Measurements from ENCODE around the gene ZIC3.

Gene ZIC3

DNA sequence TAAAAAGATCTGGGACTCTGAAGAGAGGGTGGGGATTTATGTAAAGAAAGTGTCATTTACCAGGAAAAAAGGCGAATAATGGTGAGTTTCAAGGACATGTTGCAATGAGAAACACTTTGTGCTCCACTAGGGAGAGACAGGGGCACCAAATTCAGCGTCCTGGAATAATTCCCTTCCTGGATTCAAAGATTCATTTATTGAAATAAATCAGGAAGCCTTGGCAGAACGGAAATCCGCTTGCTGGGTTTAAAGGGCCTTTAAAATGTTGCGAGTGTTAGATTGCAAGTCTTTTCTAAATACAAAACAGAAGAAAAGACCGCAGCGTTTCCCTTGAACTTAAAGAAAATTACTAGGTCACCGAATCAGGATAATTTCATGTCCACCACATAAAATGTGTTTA lies 3.8 kb upstream of the ZIC3 start:
- no peaks in the 10 kb centered on the region for H3K27me3 ChIP-seq (ENCODE audit: low read depth, low read length)
- TF ChIP-seq EZH2phosphoT487 (IDR thresholded peaks at IDR 0.05; ENCODE audit: low read depth) = no peak
- TF ChIP-seq, protein P1, sequence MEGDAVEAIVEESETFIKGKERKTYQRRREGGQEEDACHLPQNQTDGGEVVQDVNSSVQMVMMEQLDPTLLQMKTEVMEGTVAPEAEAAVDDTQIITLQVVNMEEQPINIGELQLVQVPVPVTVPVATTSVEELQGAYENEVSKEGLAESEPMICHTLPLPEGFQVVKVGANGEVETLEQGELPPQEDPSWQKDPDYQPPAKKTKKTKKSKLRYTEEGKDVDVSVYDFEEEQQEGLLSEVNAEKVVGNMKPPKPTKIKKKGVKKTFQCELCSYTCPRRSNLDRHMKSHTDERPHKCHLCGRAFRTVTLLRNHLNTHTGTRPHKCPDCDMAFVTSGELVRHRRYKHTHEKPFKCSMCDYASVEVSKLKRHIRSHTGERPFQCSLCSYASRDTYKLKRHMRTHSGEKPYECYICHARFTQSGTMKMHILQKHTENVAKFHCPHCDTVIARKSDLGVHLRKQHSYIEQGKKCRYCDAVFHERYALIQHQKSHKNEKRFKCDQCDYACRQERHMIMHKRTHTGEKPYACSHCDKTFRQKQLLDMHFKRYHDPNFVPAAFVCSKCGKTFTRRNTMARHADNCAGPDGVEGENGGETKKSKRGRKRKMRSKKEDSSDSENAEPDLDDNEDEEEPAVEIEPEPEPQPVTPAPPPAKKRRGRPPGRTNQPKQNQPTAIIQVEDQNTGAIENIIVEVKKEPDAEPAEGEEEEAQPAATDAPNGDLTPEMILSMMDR (IDR thresholded peaks at IDR 0.05; ENCODE audit: low read depth, low read length) = no peak
- no peaks in the 10 kb centered on the region for H4K20me1 ChIP-seq (ENCODE audit: insufficient read depth, low read length)
- H3K4me2 ChIP-seq (ENCODE audit: low read length) = no peak overlapping the region
- no peak overlapping the region for H3K4me3 ChIP-seq (ENCODE audit: low read length)
- no peak overlapping the region for H2AFZ ChIP-seq (ENCODE audit: low read depth, low read length)
- no peak overlapping the region for H3K27ac ChIP-seq (ENCODE audit: low read length)
- H3K4me1 ChIP-seq (ENCODE audit: low read length) = no peaks in the 10 kb centered on the region
- H3K9me3 ChIP-seq (ENCODE audit: insufficient read depth, low read length) = no peaks in the 10 kb centered on the region
- no peak overlapping the region for H3K9ac ChIP-seq (ENCODE audit: low read length)
- no peaks in the 10 kb centered on the region for H3K36me3 ChIP-seq (replicated peaks; ENCODE audit: low read depth, low read length)
- H3K79me2 ChIP-seq (ENCODE audit: low read length) = no peaks in the 10 kb centered on the region

DNA sequence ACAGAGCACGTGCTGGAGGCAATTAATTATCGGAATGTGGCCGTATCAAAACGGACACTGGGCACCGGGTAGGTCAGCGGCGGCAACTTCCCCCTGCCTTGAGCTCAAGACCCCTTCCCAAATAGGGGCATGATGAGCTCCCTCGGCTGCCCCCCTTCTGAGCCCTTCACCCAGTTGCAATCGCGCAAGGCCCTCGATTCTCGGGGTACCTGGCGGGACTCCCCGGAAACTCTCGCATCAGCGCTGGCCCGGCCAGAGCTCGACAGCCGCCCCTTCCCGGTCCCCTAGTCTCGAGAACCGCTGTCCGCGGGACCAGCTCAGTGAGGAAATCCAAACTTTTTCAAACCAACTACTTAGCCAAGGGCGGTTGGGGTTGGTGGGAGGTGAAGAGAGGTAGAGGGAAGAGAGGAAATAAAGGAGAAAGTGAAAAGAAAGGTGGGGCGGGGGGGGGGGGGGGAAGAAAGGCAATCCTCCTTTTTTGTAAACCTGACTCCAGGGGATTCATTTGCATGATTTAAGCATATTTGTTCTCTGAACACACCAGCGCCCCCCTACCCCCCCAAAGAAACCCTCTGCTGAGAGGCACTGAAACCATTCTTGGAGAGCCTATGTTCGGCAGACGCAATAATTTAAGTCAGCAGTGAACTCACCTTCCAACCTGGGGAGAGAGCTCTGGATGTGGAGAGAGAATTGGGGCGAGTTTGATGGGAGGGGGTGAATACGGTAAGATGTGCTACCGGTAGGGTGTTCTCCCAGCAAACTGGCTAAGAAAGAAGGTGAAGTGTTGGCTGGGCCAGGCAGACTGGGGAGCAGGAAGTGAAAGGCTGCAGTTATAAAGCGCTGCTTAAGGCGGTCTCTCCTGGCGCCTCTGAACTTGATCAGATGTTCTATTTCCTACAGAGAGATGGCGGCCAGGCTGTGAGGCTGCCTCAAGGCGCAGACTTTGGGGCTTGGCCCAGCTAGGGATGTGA lies 2.0 kb upstream of the ZIC3 start:
- Histone ChIP-seq H3K4me1 (ENCODE audit: low read length) (no peaks in the 10 kb centered on the region), H3K79me2 (ENCODE audit: low read length) (no peaks in the 10 kb centered on the region), H3K36me3 (replicated peaks; ENCODE audit: low read depth, low read length) (no peaks in the 10 kb centered on the region), H3K9ac (ENCODE audit: low read length) (no peak overlapping the region), H3K27me3 (ENCODE audit: low read depth, low read length) (no peaks in the 10 kb centered on the region), H3K4me3 (ENCODE audit: low read length) (no peak overlapping the region), H4K20me1 (ENCODE audit: insufficient read depth, low read length) (no peaks in the 10 kb centered on the region), H2AFZ (ENCODE audit: low read depth, low read length) (no peak overlapping the region), H3K27ac (ENCODE audit: low read length) (no peak overlapping the region), H3K4me2 (ENCODE audit: low read length) (no peak overlapping the region), H3K9me3 (ENCODE audit: insufficient read depth, low read length) (no peaks in the 10 kb centered on the region)
- TF ChIP-seq, protein P1 (IDR thresholded peaks at IDR 0.05; ENCODE audit: low read depth, low read length) = no peak
- TF ChIP-seq EZH2phosphoT487 (IDR thresholded peaks at IDR 0.05; ENCODE audit: low read depth) = no peak

DNA sequence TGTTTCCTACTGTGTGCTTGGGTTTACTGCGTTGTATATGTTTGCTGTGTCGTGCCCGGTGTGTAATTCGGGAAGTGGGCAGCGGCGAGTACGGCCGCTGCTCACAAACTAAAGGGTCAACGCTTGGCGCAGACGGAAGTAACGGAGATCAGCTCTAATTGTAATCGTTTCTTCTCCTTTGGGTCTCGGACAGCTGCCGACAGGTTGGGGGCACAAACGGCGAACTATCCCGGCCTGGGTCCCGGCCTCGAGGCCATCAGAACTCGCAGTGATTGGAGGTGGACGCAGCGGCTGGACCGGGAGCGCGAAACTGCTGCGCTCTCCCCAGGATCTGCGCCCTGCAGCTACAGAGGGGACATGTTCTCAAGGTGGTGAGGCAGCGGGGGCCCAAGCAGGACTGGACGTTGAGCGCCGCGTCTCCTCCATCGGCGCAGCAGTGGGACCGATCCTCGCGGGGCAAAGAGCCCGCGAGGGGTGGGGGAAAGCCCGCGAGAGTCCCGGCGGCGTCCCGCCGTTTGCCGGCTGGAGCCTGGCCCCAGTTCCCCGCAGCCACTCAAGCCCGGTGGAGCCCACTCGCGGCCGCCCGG lies 516 bp upstream of the ZIC3 start:
- H3K4me3 ChIP-seq (ENCODE audit: low read length) = no peak overlapping the region
- no peaks in the 10 kb centered on the region for H3K79me2 ChIP-seq (ENCODE audit: low read length)
- TF ChIP-seq EZH2phosphoT487 (IDR thresholded peaks at IDR 0.05; ENCODE audit: low read depth) = no peak
- TF ChIP-seq, protein P1 (IDR thresholded peaks at IDR 0.05; ENCODE audit: low read depth, low read length) = no peak

More for the DNA sequence above, 516 bp upstream of the ZIC3 start:
- no peaks in the 10 kb centered on the region for H3K27me3 ChIP-seq (ENCODE audit: low read depth, low read length)
- H2AFZ ChIP-seq (ENCODE audit: low read depth, low read length) = no peak overlapping the region
- H3K27ac ChIP-seq (ENCODE audit: low read length) = no peak overlapping the region
- no peaks in the 10 kb centered on the region for H3K9me3 ChIP-seq (ENCODE audit: insufficient read depth, low read length)
- H3K36me3 ChIP-seq (replicated peaks; ENCODE audit: low read depth, low read length) = no peaks in the 10 kb centered on the region
- H3K4me2 ChIP-seq (ENCODE audit: low read length) = no peak overlapping the region
- no peaks in the 10 kb centered on the region for H4K20me1 ChIP-seq (ENCODE audit: insufficient read depth, low read length)
- no peak overlapping the region for H3K9ac ChIP-seq (ENCODE audit: low read length)
- no peaks in the 10 kb centered on the region for H3K4me1 ChIP-seq (ENCODE audit: low read length)

All from OCI-LY3 (cell line).